PC-9 (cell line): ENCODE results near the gene RIN1.

ENCODE experiments used
- CTCF ChIP-seq: fragments of 200-600 bp; sonication (generic); conservative IDR thresholded peaks from 2 replicates; pipeline ENCODE4 v1.6.1; 2017; ENCODE audit warnings: mixed run types, antibody characterized with exemption, mild to moderate bottlenecking, moderate library complexity
- EZH2 ChIP-seq: fragments of 200-600 bp; sonication (generic); IDR thresholded peaks from 2 replicates; pipeline ENCODE4 v1.8.0; 2017; ENCODE audit warnings: antibody characterized with exemption, low read depth

- no peak for TF ChIP-seq CTCF
- no peak for TF ChIP-seq EZH2
Measured at GRCh38 chr11:66368484-66368883, 32.2 kb upstream of the RIN1 start.
